ENCODE measurements around the gene BRD1. TPM values are rescaled to one million over a fixed set of nuclear protein-coding genes. Genes with fewer than 3 reads are reported as not detected.

The BRD1 gene
- polyA plus RNA-seq, 3 donors: 0.61 to 13.8 (median 0.86) TPM

GRCh38 chr22:49845241-49845640 is 17.6 kb upstream of the BRD1 start:
- H3K4me3 ChIP-seq (replicated peaks in 1 of 3; ENCODE audit: low read depth in 2 of 3, low read length in 3 of 3): no peak overlapping the region
- Mint-ChIP-seq H3K27ac (no peak overlapping the region), H3K36me3 (peaks cover 0 to 10% of the 10 kb centered on the region in 2 donors), H3K9me3 (no peaks in the 10 kb centered on the region), H3K4me1 (peaks cover 8% of the 10 kb centered on the region), H3K27me3 (ENCODE audit: low read depth in 3 of 3) (peaks cover 1 to 10% (median 9%) of the 10 kb centered on the region in 3 donors), H3K4me3 (no peak overlapping the region)
- no peak overlapping the region for H3K4me2 ChIP-seq (replicated peaks; ENCODE audit: extremely low read depth, low read length, poor library complexity, severe bottlenecking)
- WGBS (ENCODE audit: insufficient coverage): 100% methylated on average over 6 of the region's 16 CpGs
- no peaks in the 10 kb centered on the region for H4K20me1 ChIP-seq (ENCODE audit: insufficient read depth, low read length)
- H3K9me3 ChIP-seq (replicated peaks in 1 of 2; ENCODE audit: control insufficient read depth in 1 of 2, insufficient read depth in 1 of 2, low read length in 2 of 2): no peaks in the 10 kb centered on the region
- H3K36me3 ChIP-seq (replicated peaks in 1 of 2; ENCODE audit: control insufficient read depth in 1 of 2, insufficient read depth in 2 of 2, low read length in 2 of 2): no peaks in the 10 kb centered on the region
- no peaks in the 10 kb centered on the region for H3K27me3 ChIP-seq (ENCODE audit: control insufficient read depth in 2 of 2, insufficient read depth in 2 of 2, low read length in 2 of 2)
- intact Hi-C loops (cut with micrococcal nuclease): no loop called here
- no peak overlapping the region for H3K27ac ChIP-seq (ENCODE audit: low read depth in 1 of 2, low read length in 2 of 2)
- no peak for TF ChIP-seq CTCF (IDR thresholded peaks at IDR 0.05)
- no peaks in the 10 kb centered on the region for H3K79me2 ChIP-seq (ENCODE audit: insufficient read depth, low read length)
- no peak for DNase-seq
- H3K9ac ChIP-seq (ENCODE audit: insufficient read depth, low read length, poor library complexity, severe bottlenecking): no peak overlapping the region
- H3K4me1 ChIP-seq (ENCODE audit: control insufficient read depth in 1 of 2, insufficient read depth in 2 of 2, low read length in 2 of 2): peaks cover 14 to 20% of the 10 kb centered on the region in 2 donors
- H2AFZ ChIP-seq (ENCODE audit: insufficient read depth, low read depth, low read length, poor library complexity, severe bottlenecking): no peak overlapping the region

- Histone ChIP-seq H4K20me1 (ENCODE audit: insufficient read depth, low read length) (no peaks in the 10 kb centered on the region), H3K9ac (ENCODE audit: insufficient read depth, low read length, poor library complexity, severe bottlenecking) (peak overlapping the region; percentile 25), H2AFZ (ENCODE audit: insufficient read depth, low read depth, low read length, poor library complexity, severe bottlenecking) (peak overlapping the region; percentile 74), H3K79me2 (ENCODE audit: insufficient read depth, low read length) (no peaks in the 10 kb centered on the region), H3K27ac (ENCODE audit: low read depth in 1 of 2, low read length in 2 of 2) (no peak overlapping the region), H3K9me3 (replicated peaks in 1 of 2; ENCODE audit: control insufficient read depth in 1 of 2, insufficient read depth in 1 of 2, low read length in 2 of 2) (no peaks in the 10 kb centered on the region), H3K4me2 (replicated peaks; ENCODE audit: extremely low read depth, low read length, poor library complexity, severe bottlenecking) (peak overlapping the region; percentile 51), H3K36me3 (replicated peaks in 1 of 2; ENCODE audit: control insufficient read depth in 1 of 2, insufficient read depth in 2 of 2, low read length in 2 of 2) (no peaks in the 10 kb centered on the region), H3K4me3 (replicated peaks in 1 of 3; ENCODE audit: low read depth in 2 of 3, low read length in 3 of 3) (peak overlapping the region in 2 of 3 experiments; percentile 14 to 49), H3K4me1 (ENCODE audit: control insufficient read depth in 1 of 2, insufficient read depth in 2 of 2, low read length in 2 of 2) (peaks cover 8 to 9% of the 10 kb centered on the region in 2 donors), H3K27me3 (ENCODE audit: control insufficient read depth in 2 of 2, insufficient read depth in 2 of 2, low read length in 2 of 2) (peaks cover 0 to 12% of the 10 kb centered on the region in 2 donors)
- WGBS (ENCODE audit: insufficient coverage): 26% methylated on average over 13 of the region's 29 CpGs
- H3K27ac Mint-ChIP-seq: no peak overlapping the region
- no peak for DNase-seq
- peak overlapping the region; percentile 39 to 71 for H3K4me3 Mint-ChIP-seq
- H3K9me3 Mint-ChIP-seq: peaks cover 0 to 3% (median 0%) of the 10 kb centered on the region in 7 donors
- peaks cover 12 to 20% (median 13%) of the 10 kb centered on the region in 3 donors for H3K27me3 Mint-ChIP-seq (ENCODE audit: low read depth in 3 of 3)
- no peaks in the 10 kb centered on the region for H3K36me3 Mint-ChIP-seq
- no peak for TF ChIP-seq CTCF (IDR thresholded peaks at IDR 0.05)
- H3K4me1 Mint-ChIP-seq: peaks cover 11% of the 10 kb centered on the region
- intact Hi-C loops (cut with micrococcal nuclease): no loop called here
Observed at GRCh38 chr22:49838771-49839717, 11.4 kb upstream of the BRD1 start.

Measured in CD14-positive monocyte (primary cell).